NCI-H82 treated with DMSO at 0.1 percent for 48 hours (cell line): Measurements from ENCODE around the gene DHCR7.

Experiments used
- DNase-seq: peaks from one replicate; lab custom pipeline; 2025; ENCODE audit not compliant: unreplicated experiment; lab: John Stamatoyannopoulos, UW

The DHCR7 gene

GRCh38 chr11:71477641-71478527, 29.7 kb upstream of the DHCR7 start:
- DNase-seq, result no peak

DNA sequence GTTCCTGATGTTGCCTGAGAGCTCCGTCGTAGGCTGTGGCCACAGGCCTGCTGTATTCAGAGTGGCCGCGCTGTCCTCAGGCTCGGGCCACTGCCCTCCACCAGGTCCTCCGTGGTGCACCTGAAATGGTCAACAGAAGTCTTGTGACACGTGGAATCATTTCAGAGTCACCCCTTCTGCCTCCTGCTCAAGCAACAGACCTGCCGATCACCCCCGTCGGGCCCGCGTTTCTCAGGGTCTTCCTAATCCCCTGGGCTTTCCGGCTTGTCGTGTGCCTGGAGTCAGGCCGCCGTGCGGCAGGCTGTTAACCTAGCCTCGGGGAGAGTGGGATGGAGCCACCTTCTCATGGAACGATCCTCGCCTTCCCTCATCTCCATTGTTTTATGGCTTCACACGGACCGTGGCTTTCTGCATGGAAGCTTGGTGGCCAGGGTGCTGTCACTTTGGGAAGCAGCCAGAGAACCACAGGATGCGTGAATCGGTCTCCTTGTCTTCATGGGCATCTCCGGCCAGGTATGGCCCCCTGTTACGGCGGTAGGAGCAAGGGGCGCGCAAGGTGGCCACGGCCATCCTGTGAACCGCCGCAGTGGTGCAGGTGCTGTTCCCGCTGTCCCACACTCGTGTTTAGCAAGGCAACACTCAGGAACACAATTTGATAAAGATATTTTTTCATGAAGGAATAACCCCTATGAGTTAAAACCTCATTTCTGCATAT, 28.9 kb upstream of the DHCR7 start:
- no peak for DNase-seq

GRCh38 chr11:71476031-71476430, 27.8 kb upstream of the DHCR7 start:
- DNase-seq, result no peak

DNA sequence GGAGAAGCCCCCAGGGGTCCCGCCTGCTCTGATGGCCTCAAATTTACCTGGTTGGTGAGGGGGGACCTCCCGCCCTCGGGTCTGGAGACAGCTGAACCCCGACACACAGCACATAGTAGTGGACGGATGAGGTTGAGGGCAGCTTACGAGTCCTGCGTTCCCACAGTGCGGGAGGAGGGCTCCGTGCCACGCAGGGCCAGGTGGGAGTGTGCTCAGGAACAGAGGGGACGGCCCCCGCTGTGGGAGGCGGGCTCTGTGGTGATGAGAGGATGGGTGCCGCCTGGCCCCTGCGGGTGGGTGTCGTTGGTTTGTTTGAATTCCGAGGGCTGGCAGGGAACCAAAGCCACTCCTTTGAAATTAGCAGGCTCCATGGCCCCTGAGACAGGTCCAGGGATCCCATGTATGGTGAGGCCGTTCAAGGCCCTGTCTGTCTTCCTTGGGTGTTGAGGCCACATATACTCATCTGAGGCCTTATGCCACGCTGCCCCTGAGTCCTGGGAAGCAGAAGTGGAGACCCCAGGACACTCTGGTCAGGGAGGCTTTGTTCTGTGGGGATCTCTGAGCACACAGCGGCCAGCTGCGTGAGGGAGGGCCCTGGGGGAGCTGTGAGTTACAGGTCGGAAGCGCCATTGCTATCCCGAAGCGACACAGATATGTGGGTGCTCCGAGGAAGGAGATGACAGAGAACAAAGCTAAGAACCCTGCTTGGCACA, 26.7 kb upstream of the DHCR7 start:
- DNase-seq, result no peak

- no peak for DNase-seq
Measured at GRCh38 chr11:71474141-71474770, 26.1 kb upstream of the DHCR7 start.

DNA sequence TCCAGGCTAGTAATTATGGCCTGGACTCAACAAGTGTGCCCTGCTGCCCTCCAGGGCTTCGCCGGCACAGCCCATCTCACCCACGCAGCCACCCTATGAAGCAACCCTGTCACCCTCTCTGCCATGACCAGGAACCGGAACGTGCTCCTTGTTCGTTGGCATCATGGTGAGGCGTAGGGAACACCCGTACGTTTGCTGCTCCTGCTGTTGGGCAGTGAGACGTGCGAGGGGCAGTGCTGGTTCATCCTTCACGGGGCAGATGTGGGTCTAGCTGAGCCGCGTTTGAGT, 25.5 kb upstream of the DHCR7 start:
- no peak for DNase-seq

GRCh38 chr11:71472941-71473792, 25.0 kb upstream of the DHCR7 start:
- DNase-seq, result no peak

GRCh38 chr11:71472357-71472885, 24.2 kb upstream of the DHCR7 start:
- no peak for DNase-seq

- DNase-seq, result no peak
Measured at GRCh38 chr11:71470946-71471345, 22.8 kb upstream of the DHCR7 start.

GRCh38 chr11:71467164-71467563, 19.0 kb upstream of the DHCR7 start:
- DNase-seq, result no peak

DNA sequence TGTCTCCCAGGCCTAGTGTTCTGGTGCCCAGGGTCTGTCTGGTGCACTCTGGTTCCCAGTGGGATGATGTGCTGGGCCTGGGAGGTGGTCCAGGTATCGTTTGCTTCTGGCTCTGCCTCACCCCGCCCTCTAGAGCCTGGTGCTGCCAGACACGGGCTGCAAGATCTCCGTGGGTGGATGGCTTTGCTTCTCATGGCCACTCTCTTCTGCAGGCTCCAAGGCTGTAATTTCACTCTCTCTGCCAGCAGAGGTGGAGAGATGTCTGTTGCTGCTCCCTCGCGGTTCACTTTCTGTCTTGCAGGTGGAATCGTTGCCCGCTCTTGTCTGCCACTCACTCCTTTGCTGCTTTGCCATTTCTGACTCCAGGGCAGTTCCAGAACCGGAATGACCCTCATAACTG, 18.2 kb upstream of the DHCR7 start:
- no peak for DNase-seq

- DNase-seq, result no peak
Measured at GRCh38 chr11:71465054-71465453, 16.9 kb upstream of the DHCR7 start.

GRCh38 chr11:71463331-71464211, 15.4 kb upstream of the DHCR7 start:
- no peak for DNase-seq

DNA sequence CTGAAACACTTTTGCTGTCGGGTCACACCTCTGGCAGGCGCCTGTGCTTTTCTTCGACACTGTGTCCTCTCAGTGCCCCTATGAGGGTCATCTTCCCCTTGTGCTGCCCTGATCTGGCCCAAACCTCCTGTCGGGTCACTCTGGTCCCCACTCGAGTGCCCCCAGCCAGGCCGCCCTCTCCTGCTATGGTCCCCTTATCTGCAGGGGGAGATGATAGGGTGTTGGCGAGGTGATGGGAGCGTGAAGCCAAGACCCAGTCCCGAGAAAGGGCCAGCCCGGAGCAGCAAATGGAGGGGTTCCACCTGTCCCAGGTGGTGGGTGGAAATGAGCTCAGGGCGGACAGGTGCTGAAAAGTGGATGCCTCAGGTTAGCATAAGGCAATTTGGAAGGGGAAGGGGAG, 14.5 kb upstream of the DHCR7 start:
- no peak for DNase-seq

DNA sequence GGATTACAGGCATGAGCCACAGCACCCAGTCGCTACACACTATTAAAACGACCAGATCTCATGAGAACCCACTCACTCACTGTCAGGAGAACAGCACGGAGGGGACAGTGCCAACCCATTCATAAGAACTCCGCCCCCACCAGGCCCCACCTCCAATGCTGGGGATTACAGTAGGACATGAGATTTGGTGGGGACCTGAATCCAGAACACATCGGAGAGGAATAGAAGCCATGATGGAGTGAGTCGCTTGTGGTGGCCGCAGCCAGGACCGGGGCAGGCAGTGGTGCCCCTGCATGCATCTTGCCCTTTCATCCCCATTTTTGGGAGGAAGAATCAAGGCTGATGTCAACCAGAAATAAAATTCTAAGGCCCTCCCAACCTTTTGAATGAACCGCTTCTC, 13.5 kb upstream of the DHCR7 start:
- no peak for DNase-seq

DNA sequence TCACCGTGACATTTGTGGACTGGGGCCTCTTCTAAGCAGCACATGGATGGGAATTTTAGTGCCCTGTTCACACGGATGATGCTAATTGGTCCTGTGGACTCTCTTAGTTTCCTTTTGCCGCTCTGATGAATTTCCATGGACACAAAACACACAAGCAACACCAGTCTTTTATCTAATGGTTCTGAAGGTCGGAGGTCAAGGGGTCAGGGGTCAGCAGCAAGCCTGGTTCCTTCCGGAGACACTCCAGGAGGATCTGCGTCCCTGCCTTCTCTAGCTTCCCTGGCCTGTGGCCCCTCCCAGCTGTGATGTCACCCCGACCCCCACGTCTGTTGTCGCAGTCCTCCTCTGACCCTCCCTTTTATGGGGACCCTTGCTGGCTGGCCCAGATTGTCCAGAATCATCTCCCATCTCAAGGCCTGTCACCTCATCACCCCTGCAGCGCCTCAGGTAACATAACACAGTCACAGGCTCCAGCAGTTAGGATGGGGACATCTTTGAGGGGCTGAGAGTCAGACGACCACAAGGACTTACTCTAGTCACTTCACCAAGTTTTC, 11.7 kb upstream of the DHCR7 start:
- DNase-seq, result no peak

DNA sequence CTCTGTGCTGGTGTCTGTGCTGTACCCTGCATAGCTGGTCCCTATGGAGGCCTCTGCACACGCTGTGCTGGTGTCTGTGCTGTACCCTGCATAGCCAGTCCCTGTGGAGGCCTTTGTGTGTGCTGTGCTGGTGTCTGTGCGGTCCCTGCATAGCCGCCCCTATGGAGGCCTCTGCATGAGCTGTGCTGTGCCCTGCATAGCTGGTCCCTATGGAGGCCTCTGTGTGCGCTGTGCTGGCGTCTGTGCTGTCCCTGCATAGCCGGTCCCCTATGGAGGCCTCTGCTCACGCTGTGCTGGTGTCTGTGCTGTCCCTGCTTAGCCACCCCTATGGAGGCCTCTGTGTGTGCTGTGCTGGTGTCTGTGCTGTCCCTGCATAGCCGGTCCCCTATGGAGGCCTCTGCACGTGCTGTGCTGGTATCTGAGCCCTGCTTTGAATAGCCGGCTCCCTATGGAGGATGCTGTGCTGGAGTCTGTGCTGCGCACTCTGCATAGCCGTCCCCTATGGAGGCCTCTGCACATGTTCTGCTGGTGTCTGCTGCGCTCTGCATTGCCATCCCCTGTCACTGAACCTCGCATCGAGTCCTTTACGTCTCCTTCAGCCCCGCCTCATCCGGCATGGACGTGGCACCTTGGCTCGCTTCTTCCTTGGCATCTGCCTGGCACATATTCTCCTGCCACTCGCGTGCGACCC, 11.0 kb upstream of the DHCR7 start:
- DNase-seq, result no peak
